HL-60 (cell line): ENCODE measurements around the gene MRTFA.

Experiments used
- GABPA ChIP-seq: IDR thresholded peaks from 2 replicates; pipeline ENCODE4 v1.6.1; 2012; ENCODE audit warnings: low read depth
- TF ChIP-seq, protein P1 (sequence below): IDR thresholded peaks from one replicate; pipeline ENCODE4 v1.5.1; 2011; ENCODE audit warnings: low read length, control low read depth, inconsistent platforms; ENCODE audit not compliant: insufficient read depth
- TF ChIP-seq, protein P2 (sequence below): IDR thresholded peaks from 2 replicates; pipeline ENCODE4 v1.6.1; 2012; ENCODE audit warnings: low read depth; ENCODE audit not compliant: insufficient replicate concordance

DNA sequence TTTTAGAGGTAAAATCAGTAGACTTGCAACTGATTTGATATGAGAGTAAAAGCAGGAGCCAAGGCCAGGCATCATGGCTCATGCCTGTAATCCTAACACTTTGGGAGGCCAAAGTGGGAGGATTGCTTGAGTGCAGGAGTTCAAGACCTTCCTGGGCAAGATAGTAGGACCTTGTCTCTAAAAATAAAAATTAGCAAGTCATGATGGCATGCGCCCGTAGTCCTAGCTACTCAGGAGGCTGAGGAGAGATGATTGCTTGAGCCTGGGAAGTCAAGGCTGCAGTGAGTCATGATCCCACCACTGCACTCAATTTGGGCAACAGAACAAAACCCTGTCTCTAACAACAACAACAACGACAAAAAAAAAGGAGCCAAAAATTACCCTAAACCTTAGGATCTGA is 252.6 kb downstream of the MRTFA start:
- no peak for TF ChIP-seq GABPA
- TF ChIP-seq, protein P1, sequence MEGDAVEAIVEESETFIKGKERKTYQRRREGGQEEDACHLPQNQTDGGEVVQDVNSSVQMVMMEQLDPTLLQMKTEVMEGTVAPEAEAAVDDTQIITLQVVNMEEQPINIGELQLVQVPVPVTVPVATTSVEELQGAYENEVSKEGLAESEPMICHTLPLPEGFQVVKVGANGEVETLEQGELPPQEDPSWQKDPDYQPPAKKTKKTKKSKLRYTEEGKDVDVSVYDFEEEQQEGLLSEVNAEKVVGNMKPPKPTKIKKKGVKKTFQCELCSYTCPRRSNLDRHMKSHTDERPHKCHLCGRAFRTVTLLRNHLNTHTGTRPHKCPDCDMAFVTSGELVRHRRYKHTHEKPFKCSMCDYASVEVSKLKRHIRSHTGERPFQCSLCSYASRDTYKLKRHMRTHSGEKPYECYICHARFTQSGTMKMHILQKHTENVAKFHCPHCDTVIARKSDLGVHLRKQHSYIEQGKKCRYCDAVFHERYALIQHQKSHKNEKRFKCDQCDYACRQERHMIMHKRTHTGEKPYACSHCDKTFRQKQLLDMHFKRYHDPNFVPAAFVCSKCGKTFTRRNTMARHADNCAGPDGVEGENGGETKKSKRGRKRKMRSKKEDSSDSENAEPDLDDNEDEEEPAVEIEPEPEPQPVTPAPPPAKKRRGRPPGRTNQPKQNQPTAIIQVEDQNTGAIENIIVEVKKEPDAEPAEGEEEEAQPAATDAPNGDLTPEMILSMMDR: no peak
- TF ChIP-seq, protein P2, sequence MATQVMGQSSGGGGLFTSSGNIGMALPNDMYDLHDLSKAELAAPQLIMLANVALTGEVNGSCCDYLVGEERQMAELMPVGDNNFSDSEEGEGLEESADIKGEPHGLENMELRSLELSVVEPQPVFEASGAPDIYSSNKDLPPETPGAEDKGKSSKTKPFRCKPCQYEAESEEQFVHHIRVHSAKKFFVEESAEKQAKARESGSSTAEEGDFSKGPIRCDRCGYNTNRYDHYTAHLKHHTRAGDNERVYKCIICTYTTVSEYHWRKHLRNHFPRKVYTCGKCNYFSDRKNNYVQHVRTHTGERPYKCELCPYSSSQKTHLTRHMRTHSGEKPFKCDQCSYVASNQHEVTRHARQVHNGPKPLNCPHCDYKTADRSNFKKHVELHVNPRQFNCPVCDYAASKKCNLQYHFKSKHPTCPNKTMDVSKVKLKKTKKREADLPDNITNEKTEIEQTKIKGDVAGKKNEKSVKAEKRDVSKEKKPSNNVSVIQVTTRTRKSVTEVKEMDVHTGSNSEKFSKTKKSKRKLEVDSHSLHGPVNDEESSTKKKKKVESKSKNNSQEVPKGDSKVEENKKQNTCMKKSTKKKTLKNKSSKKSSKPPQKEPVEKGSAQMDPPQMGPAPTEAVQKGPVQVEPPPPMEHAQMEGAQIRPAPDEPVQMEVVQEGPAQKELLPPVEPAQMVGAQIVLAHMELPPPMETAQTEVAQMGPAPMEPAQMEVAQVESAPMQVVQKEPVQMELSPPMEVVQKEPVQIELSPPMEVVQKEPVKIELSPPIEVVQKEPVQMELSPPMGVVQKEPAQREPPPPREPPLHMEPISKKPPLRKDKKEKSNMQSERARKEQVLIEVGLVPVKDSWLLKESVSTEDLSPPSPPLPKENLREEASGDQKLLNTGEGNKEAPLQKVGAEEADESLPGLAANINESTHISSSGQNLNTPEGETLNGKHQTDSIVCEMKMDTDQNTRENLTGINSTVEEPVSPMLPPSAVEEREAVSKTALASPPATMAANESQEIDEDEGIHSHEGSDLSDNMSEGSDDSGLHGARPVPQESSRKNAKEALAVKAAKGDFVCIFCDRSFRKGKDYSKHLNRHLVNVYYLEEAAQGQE: no peak
